Psoas muscle (tissue), 8 donors: ENCODE measurements around the gene RNF135. TPM values are rescaled to one million over a fixed set of nuclear protein-coding genes. Genes with fewer than 3 reads are reported as not detected.

Experiments used
- ATAC-seq, 4 donors: fragments of 200-7000 bp; cut with Tn5 transposase; one replicate each; pipeline ENCODE4 v1.9.1; 2020; ENCODE audit warnings: moderate library complexity in 3 of 4, mild to moderate bottlenecking in 2 of 4
- DNase-seq, 2 donors: peaks; one replicate each; pipeline ENCODE4 v3.0.0-alpha.2; 2020
- H3K27ac ChIP-seq: fragments of 200-600 bp; one replicate; pipeline ENCODE4 v1.8.0; 2022
- H3K27me3 ChIP-seq, 3 donors: fragments of 200-600 bp in 1 of 3; one replicate each; pipeline versions ENCODE4 v1.6.1 to v1.8.0; 2013 to 2022; ENCODE audit warnings: low read length in 2 of 3, mild to moderate bottlenecking in 2 of 3, moderate library complexity in 1 of 3; ENCODE audit not compliant: insufficient read depth in 3 of 3
- H3K36me3 ChIP-seq, 2 donors: fragments of 200-600 bp in 1 of 2; one replicate each; pipeline versions ENCODE4 v1.6.1 to v1.8.0; 2013 to 2022; ENCODE audit warnings: low read depth in 1 of 2, mild to moderate bottlenecking in 1 of 2, moderate library complexity in 1 of 2; ENCODE audit not compliant: insufficient read depth in 1 of 2
- H3K4me1 ChIP-seq: fragments of 200-600 bp; one replicate; pipeline ENCODE4 v1.8.0; 2022
- H3K4me3 ChIP-seq: fragments of 200-600 bp; one replicate; pipeline ENCODE4 v1.8.0; 2022; ENCODE audit warnings: mild to moderate bottlenecking
- H3K9me3 ChIP-seq: fragments of 200-600 bp; one replicate; pipeline ENCODE4 v1.8.0; 2022
- CTCF ChIP-seq: fragments of 200-600 bp; IDR thresholded peaks from one replicate; pipeline ENCODE4 v1.8.0; 2022; ENCODE audit warnings: antibody characterized with exemption
- WGBS, 3 donors: extraction: QIAGEN DNeasy Blood & Tissue Kit; methylation state at CpG; one replicate each; pipeline versions ENCODE4 v1.1.6 to v1.1.7; 2013; 5-methylcytosine and 5-hydroxymethylcytosine counted together
- intact Hi-C, 2 donors: fragments of 100-400 bp; cut with DNase I; formaldehyde crosslinking; loops; one replicate each; pipeline versions ENCODE4 v1.11.0 to v1.14.2; 2022
- polyA plus RNA-seq, 3 donors: library from polyadenylated mRNA; stranded (reverse); fragments of 200-250 nt; gene quantifications; one replicate each; pipeline ENCODE4 v1.2.3, GENCODE V29; 2013
- total RNA-seq, 4 donors: library from RNA; stranded (reverse); fragmentation: NEBNext Ultra II Directional in 2 of 4; extraction: Animal tissue kit (Norgen Biotek cat#: 25700) in 2 of 4; gene quantifications; one replicate each; pipeline versions ENCODE4 v1.2.1 to v1.2.4, GENCODE V29; 2021 to 2023
- donor health status: healthy with polysubstance abuse.
- donor health status: DM: no; HTN: no; CAD: no; lungs with moderate emphysema.
- donor health status: Bipolar disorder and iron deficiency.
- donor health status: healthy.
- donor health status: DM: yes; HTN: yes; CAD: no.
- donor health status: DM: no; HTN: no; CAD: no.
- donor health status: DM: no; HTN: no; CAD: no.
- donor health status: DM: yes; HTN: yes; CAD: no.

Gene RNF135
- total and polyA plus RNA-seq, 7 donors = 2.4 to 7.3 (median 5.8) TPM

GRCh38 chr17:30954046-30954830 is 16.6 kb upstream of the RNF135 start:
- WGBS, 3 donors = 79 to 85% (median 79%) methylated on average over 6 of the region's 6 CpGs
- ATAC-seq (peak in 1 of 4 donors; percentile 13), DNase-seq (peak in 1 of 2 donors; percentile 30)
- intact Hi-C loops = no loop called here
- Histone ChIP-seq H3K27me3 (no peaks in the 10 kb centered on the region), H3K36me3 (no peaks in the 10 kb centered on the region), H3K27ac (no peak overlapping the region), H3K4me3 (peak overlapping the region; percentile 9), H3K4me1 (no peaks in the 10 kb centered on the region), H3K9me3 (no peaks in the 10 kb centered on the region)
- no peak for TF ChIP-seq CTCF

- no peaks in the 10 kb centered on the region for H3K27me3 ChIP-seq
- WGBS, 3 donors = 26 to 36% (median 29%) methylated on average over 8 of the region's 8 CpGs
- no peaks in the 10 kb centered on the region for H3K4me1 ChIP-seq
- ATAC-seq (no peak), DNase-seq (peak in 1 of 2 donors; percentile 28)
- intact Hi-C loops = no loop called here
- peak overlapping the region; percentile 27 for H3K27ac ChIP-seq
- H3K4me3 ChIP-seq = no peak overlapping the region
- H3K9me3 ChIP-seq = no peaks in the 10 kb centered on the region
- H3K36me3 ChIP-seq = no peaks in the 10 kb centered on the region
- TF ChIP-seq CTCF = no peak
These were observed 14.0 kb upstream of the RNF135 start for GRCh38 chr17:30956764-30957374.

- peak in 1 of 2 donors; percentile 30 for DNase-seq
- no peaks in the 10 kb centered on the region for H3K4me1 ChIP-seq
- H3K27me3 ChIP-seq = no peaks in the 10 kb centered on the region
- H3K4me3 ChIP-seq = no peak overlapping the region
- 84 to 88% (median 86%) methylated on average over 6 of the region's 6 CpGs for WGBS, 3 donors
- no peaks in the 10 kb centered on the region for H3K9me3 ChIP-seq
- ATAC-seq = no peak
- no peak overlapping the region for H3K27ac ChIP-seq
- no peaks in the 10 kb centered on the region for H3K36me3 ChIP-seq
- TF ChIP-seq CTCF = no peak
- intact Hi-C loops = no loop called here
These were observed 13.1 kb upstream of the RNF135 start for GRCh38 chr17:30957741-30958140.

- 82 to 88% (median 85%) methylated on average over 7 of the region's 7 CpGs for WGBS, 3 donors
- Histone ChIP-seq H3K27me3 (no peaks in the 10 kb centered on the region), H3K27ac (no peak overlapping the region), H3K36me3 (no peaks in the 10 kb centered on the region), H3K9me3 (no peaks in the 10 kb centered on the region), H3K4me3 (no peak overlapping the region), H3K4me1 (no peaks in the 10 kb centered on the region)
- intact Hi-C loops = no loop called here
- peak in 1 of 2 donors; percentile 44 for DNase-seq
- ATAC-seq = no peak
- no peak for TF ChIP-seq CTCF
These were observed 12.7 kb upstream of the RNF135 start for GRCh38 chr17:30958187-30958586.
